Stimulated activated CD8-positive, alpha-beta memory T cell treated with anti-CD3 and anti-CD28 coated beads, Interleukin-15, amount 100 ng/mL, for 1 hour (primary cell): ENCODE results near the gene THAP12.

Experiments used
- DNase-seq: peaks from one replicate; pipeline ENCODE4 v3.0.0-alpha.2; 2020; ENCODE audit warnings: low read depth

The THAP12 gene

DNA sequence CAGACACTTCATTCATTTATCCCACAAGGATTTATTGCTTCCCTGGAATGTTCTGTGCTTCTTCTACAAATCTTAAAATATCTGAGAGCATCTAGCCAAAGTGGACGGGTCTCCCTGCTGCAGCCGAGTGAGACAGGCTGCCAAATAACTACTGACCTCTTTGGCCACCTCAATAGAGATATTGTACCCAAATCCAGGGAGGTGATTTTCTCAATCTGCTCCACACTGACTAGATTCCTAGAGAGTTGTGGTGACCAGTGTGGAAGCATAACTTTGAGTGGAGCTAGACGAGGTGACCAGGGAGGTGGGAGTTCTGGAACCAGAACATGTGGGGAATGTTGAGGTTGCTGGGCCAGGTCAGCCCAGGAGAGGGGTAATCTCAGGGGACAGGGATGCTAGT is 77.5 kb downstream of the THAP12 start:
- DNase-seq, result no peak

DNA sequence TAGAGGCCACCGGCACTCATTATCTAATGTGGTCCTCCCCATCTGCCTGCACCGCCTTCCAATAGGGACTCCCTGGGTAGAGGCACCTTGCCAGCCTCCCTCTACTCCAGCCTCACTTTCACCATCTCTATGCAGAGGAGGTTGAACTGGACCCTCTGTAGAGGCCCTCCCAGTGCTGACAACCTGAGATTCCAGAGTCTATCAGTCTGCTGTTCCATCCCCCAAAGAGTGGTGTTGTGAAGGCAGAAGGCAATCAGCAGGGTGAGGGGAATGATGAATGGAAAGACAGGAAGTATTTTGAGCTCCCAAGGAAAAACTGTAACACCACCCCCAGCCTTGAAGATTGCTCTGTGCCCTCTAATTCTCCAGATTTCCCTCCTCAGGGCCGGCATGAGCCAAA is 77.9 kb downstream of the THAP12 start:
- DNase-seq, result no peak
